Psoas muscle (tissue), 8 donors: Measurements from ENCODE around the gene AFF3. TPM values are rescaled to one million over a fixed set of nuclear protein-coding genes. Genes with fewer than 3 reads are reported as not detected.
"Not testable (repeated sequence)": the region's sequence is repeated elsewhere in the genome, so short reads cannot be mapped to it uniquely, and the experiment has no call there.

Source experiments
- ATAC-seq, 4 donors: fragments of 200-7000 bp; cut with Tn5 transposase; one replicate each; pipeline ENCODE4 v1.9.1; 2020; ENCODE audit warnings: moderate library complexity in 3 of 4, mild to moderate bottlenecking in 2 of 4
- DNase-seq, 2 donors: peaks; one replicate each; pipeline ENCODE4 v3.0.0-alpha.2; 2020
- H3K27ac ChIP-seq: fragments of 200-600 bp; one replicate; pipeline ENCODE4 v1.8.0; 2022
- H3K27me3 ChIP-seq, 3 donors: fragments of 200-600 bp in 1 of 3; one replicate each; pipeline versions ENCODE4 v1.6.1 to v1.8.0; 2013 to 2022; ENCODE audit warnings: low read length in 2 of 3, mild to moderate bottlenecking in 2 of 3, moderate library complexity in 1 of 3; ENCODE audit not compliant: insufficient read depth in 3 of 3
- H3K36me3 ChIP-seq, 2 donors: fragments of 200-600 bp in 1 of 2; one replicate each; pipeline versions ENCODE4 v1.6.1 to v1.8.0; 2013 to 2022; ENCODE audit warnings: low read depth in 1 of 2, mild to moderate bottlenecking in 1 of 2, moderate library complexity in 1 of 2; ENCODE audit not compliant: insufficient read depth in 1 of 2
- H3K4me1 ChIP-seq: fragments of 200-600 bp; one replicate; pipeline ENCODE4 v1.8.0; 2022
- H3K4me3 ChIP-seq: fragments of 200-600 bp; one replicate; pipeline ENCODE4 v1.8.0; 2022; ENCODE audit warnings: mild to moderate bottlenecking
- H3K9me3 ChIP-seq: fragments of 200-600 bp; one replicate; pipeline ENCODE4 v1.8.0; 2022
- CTCF ChIP-seq: fragments of 200-600 bp; IDR thresholded peaks from one replicate; pipeline ENCODE4 v1.8.0; 2022; ENCODE audit warnings: antibody characterized with exemption
- WGBS, 3 donors: extraction: QIAGEN DNeasy Blood & Tissue Kit; methylation state at CpG; one replicate each; pipeline versions ENCODE4 v1.1.6 to v1.1.7; 2013; 5-methylcytosine and 5-hydroxymethylcytosine counted together
- intact Hi-C, 2 donors: fragments of 100-400 bp; cut with DNase I; formaldehyde crosslinking; loops; one replicate each; pipeline versions ENCODE4 v1.11.0 to v1.14.2; 2022
- polyA plus RNA-seq, 3 donors: library from polyadenylated mRNA; stranded (reverse); fragments of 200-250 nt; gene quantifications; one replicate each; pipeline ENCODE4 v1.2.3, GENCODE V29; 2013
- total RNA-seq, 4 donors: library from RNA; stranded (reverse); fragmentation: NEBNext Ultra II Directional in 2 of 4; extraction: Animal tissue kit (Norgen Biotek cat#: 25700) in 2 of 4; gene quantifications; one replicate each; pipeline versions ENCODE4 v1.2.1 to v1.2.4, GENCODE V29; 2021 to 2023
- donor health status: healthy with polysubstance abuse.
- donor health status: DM: no; HTN: no; CAD: no; lungs with moderate emphysema.
- donor health status: Bipolar disorder and iron deficiency.
- donor health status: healthy.
- donor health status: DM: yes; HTN: yes; CAD: no.
- donor health status: DM: no; HTN: no; CAD: no.
- donor health status: DM: no; HTN: no; CAD: no.
- donor health status: DM: yes; HTN: yes; CAD: no.

The AFF3 gene
- total and polyA plus RNA-seq, 7 donors, result 0.08 to 2.9 (median 0.44) TPM

- Histone ChIP-seq H3K36me3 (no peaks in the 10 kb centered on the region), H3K27me3 (no peaks in the 10 kb centered on the region), H3K9me3 (no peaks in the 10 kb centered on the region), H3K4me3 (no peak overlapping the region), H3K27ac (no peak overlapping the region), H3K4me1 (no peaks in the 10 kb centered on the region)
- WGBS, 3 donors, result 96 to 98% (median 98%) methylated on average over 1 of the region's 1 CpG
- no peak for TF ChIP-seq CTCF
- no peak for ATAC-seq
- intact Hi-C loops, result no loop called here
- DNase-seq, result no peak
These were observed 192.4 kb downstream of the AFF3 start for GRCh38 chr2:99949963-99950362.

GRCh38 chr2:99949530-99949929, 192.9 kb downstream of the AFF3 start:
- no peak overlapping the region for H3K4me3 ChIP-seq
- TF ChIP-seq CTCF, result no peak
- H3K27me3 ChIP-seq, result no peaks in the 10 kb centered on the region
- 97 to 99% (median 98%) methylated on average over 4 of the region's 4 CpGs for WGBS, 3 donors
- H3K36me3 ChIP-seq, result no peaks in the 10 kb centered on the region
- intact Hi-C loops, result no loop called here
- ATAC-seq (no peak), DNase-seq (no peak)
- H3K9me3 ChIP-seq, result no peaks in the 10 kb centered on the region
- H3K27ac ChIP-seq, result no peak overlapping the region
- H3K4me1 ChIP-seq, result no peaks in the 10 kb centered on the region

- Histone ChIP-seq H3K4me3 (no peak overlapping the region), H3K9me3 (no peaks in the 10 kb centered on the region), H3K36me3 (no peaks in the 10 kb centered on the region), H3K4me1 (no peaks in the 10 kb centered on the region), H3K27ac (no peak overlapping the region), H3K27me3 (no peaks in the 10 kb centered on the region)
- TF ChIP-seq CTCF, result no peak
- ATAC-seq (no peak), DNase-seq (no peak)
- intact Hi-C loops, result no loop called here
- WGBS, 3 donors, result 90 to 93% (median 91%) methylated on average over 5 of the region's 5 CpGs
These were observed 194.4 kb downstream of the AFF3 start for GRCh38 chr2:99948010-99948409.

GRCh38 chr2:99947366-99947765, 195.0 kb downstream of the AFF3 start:
- H3K4me3 ChIP-seq, intact Hi-C loops, H3K36me3 ChIP-seq, H3K27ac ChIP-seq, ATAC-seq, H3K27me3 ChIP-seq, DNase-seq, H3K9me3 ChIP-seq, H3K4me1 ChIP-seq: not testable (repeated sequence)
- WGBS, 3 donors, result 77 to 89% (median 83%) methylated on average over 4 of the region's 4 CpGs

GRCh38 chr2:99944019-99944418, 198.4 kb downstream of the AFF3 start:
- Histone ChIP-seq H3K27me3 (no peaks in the 10 kb centered on the region), H3K4me3 (no peak overlapping the region), H3K4me1 (no peaks in the 10 kb centered on the region), H3K36me3 (no peaks in the 10 kb centered on the region), H3K9me3 (no peaks in the 10 kb centered on the region), H3K27ac (no peak overlapping the region)
- ATAC-seq, result no peak
- intact Hi-C loops, result no loop called here
- DNase-seq, result no peak
- TF ChIP-seq CTCF, result no peak
- WGBS, 3 donors, result 94 to 96% (median 94%) methylated on average over 4 of the region's 4 CpGs
